Mucosa of rectum (tissue), 2 donors: ENCODE data around the gene MSH5.
A peak's percentile ranks its signal among the peaks of the same experiment; 100 is the strongest.
"Not testable (repeated sequence)": the region's sequence is repeated elsewhere in the genome, so short reads cannot be mapped to it uniquely, and the experiment has no call there.

Source experiments
- H3K27ac ChIP-seq, 2 donors: one replicate each; pipeline ENCODE4 v1.7.0; 2013; ENCODE audit warnings: inconsistent platforms in 2 of 2, low read depth in 2 of 2, low read length in 2 of 2
- H3K27me3 ChIP-seq, 2 donors: one replicate each; pipeline ENCODE4 v1.7.0; 2013; ENCODE audit warnings: low read length in 2 of 2; ENCODE audit not compliant: control insufficient read depth in 2 of 2, insufficient read depth in 2 of 2
- H3K36me3 ChIP-seq, 2 donors: one replicate each; pipeline ENCODE4 v1.7.0; 2013; ENCODE audit warnings: low read length in 2 of 2; ENCODE audit not compliant: control insufficient read depth in 2 of 2, insufficient read depth in 2 of 2
- H3K4me1 ChIP-seq, 2 donors: one replicate each; pipeline ENCODE4 v1.7.0; 2013; ENCODE audit warnings: low read length in 2 of 2, mild to moderate bottlenecking in 1 of 2; ENCODE audit not compliant: control insufficient read depth in 2 of 2, insufficient read depth in 2 of 2
- H3K4me3 ChIP-seq, 2 donors: one replicate each; pipeline ENCODE4 v1.7.0; 2013; ENCODE audit warnings: low read length in 2 of 2
- H3K9ac ChIP-seq, 2 donors: one replicate each; pipeline ENCODE4 v1.7.0; 2013; ENCODE audit warnings: low read length in 2 of 2, low read depth in 1 of 2, mild to moderate bottlenecking in 1 of 2
- H3K9me3 ChIP-seq, 2 donors: one replicate each; pipeline ENCODE4 v1.7.0; 2013; ENCODE audit warnings: low read length in 2 of 2; ENCODE audit not compliant: control insufficient read depth in 2 of 2
- donor health status: healthy.
- donor health status: Normal muscosa, but diverticular disease.

The MSH5 gene

GRCh38 chr6:31799781-31800180, 60.0 kb downstream of the MSH5 start:
- H3K9ac ChIP-seq, result no peak overlapping the region
- no peak overlapping the region for H3K27ac ChIP-seq
- H3K4me3 ChIP-seq, result no peak overlapping the region
- H3K4me1 ChIP-seq, result peaks cover 6 to 8% of the 10 kb centered on the region in 2 donors
- H3K27me3 ChIP-seq, result no peaks in the 10 kb centered on the region
- H3K36me3 ChIP-seq, result peaks cover 4 to 10% of the 10 kb centered on the region in 2 donors
- H3K9me3 ChIP-seq, result no peaks in the 10 kb centered on the region

DNA sequence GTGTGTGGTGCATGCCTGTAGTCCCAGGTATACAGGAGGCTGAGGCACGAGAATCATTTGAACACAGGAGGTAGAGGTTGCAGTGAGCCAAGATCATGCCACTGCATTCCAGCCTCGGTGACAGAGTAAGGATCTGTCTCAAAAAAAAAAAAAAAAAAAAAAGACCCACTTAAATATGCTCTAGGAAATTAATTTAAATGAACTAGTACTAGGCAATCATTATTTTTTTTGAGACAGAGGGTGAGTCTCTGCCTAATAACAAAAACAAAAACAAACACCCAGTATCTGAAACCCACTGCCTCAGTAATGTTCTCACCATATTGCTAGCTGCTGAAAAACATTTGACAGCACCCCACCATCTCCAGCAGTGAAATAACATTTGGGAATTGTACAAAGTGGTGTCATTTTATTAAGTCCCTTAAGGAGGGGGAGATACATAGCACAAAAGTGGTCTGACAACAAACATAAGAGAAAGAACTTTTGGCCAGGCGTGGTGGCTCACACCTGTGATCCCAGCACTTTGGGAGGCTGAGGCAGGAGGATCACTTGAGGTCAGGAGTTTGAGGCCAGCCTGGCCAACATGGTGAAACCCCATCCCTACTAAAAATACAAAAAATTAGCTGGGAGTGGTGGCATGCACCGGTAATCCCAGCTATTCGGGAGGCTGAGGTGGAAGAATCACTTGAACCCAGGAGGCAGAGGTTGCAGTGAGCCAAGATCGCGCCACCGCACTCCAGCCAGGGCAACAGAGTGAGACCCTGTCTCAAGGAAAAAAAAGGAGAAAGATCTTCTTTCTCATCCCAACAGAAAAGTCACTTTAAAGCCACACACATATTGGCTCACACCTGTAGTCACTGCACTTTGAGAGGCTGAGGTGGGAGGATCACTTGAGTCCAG, 61.5 kb downstream of the MSH5 start:
- not testable (repeated sequence) for H3K4me3 ChIP-seq, H3K36me3 ChIP-seq, H3K9me3 ChIP-seq, H3K27ac ChIP-seq, H3K9ac ChIP-seq, H3K4me1 ChIP-seq, H3K27me3 ChIP-seq

GRCh38 chr6:31805939-31806469, 66.2 kb downstream of the MSH5 start:
- peak overlapping the region; percentile 83 to 88 for H3K9ac ChIP-seq
- H3K27me3 ChIP-seq, result no peaks in the 10 kb centered on the region
- H3K4me1 ChIP-seq, result peaks cover 8 to 12% of the 10 kb centered on the region in 2 donors
- peak overlapping the region; percentile 82 to 87 for H3K4me3 ChIP-seq
- peaks cover 0 to 4% of the 10 kb centered on the region in 2 donors for H3K36me3 ChIP-seq
- H3K9me3 ChIP-seq, result no peaks in the 10 kb centered on the region
- peak overlapping the region; percentile 92 to 97 for H3K27ac ChIP-seq

DNA sequence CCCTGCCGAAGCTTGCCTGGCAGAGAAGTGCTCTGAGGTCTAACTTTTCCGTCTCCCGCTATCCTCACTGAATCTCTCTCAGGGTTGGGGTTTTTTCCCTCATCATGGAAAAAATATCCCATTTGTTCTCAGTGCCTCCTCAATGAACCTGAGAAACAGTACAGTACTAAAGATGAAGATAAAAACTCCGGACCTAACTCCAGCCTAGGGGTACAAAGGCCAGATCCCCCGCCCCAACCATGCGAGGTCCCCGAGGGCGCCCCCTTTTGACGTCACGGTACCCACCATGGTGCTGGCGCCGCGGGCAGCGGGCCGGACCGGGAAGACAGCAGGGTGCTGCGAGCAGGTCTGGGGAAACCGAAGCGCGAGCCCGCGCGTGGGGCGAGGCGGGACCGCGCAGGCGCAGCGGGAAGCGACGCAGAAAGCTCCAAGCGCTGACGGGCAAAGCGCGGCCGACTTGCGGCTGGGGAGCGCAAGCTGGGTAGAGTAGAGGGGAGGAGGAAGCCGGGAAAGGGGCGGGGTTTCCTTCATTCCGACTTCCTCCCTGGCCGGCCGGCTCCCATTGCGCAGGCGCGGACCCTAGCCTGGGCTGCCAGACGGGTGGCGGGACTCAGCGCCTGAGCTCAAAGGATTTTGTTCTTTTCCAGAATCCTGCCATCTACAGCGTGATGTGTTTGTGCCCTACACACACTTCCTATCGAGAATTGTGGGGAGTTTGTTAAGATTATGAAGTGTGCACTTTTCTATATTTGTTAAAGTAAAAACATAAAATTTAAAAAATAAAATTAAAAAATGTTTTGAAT, 66.9 kb downstream of the MSH5 start, which contains the start of gene LSM2:
TSS of gene LSM2 (minus strand) at position 497 of the 803 bp plus-strand sequence. CDS start at position 288, 209 bp downstream.
- Histone ChIP-seq H3K4me3 (peak within 1 kb of the TSS; percentile 82 to 87), H3K27ac (peak within 1 kb of the TSS; percentile 92 to 97), H3K27me3 (no peaks in the 10 kb centered on the region), H3K4me1 (peaks cover 8 to 12% of the 10 kb centered on the region in 2 donors), H3K9ac (peak within 1 kb of the TSS; percentile 83 to 88), H3K36me3 (peaks cover 2 to 4% of the 10 kb centered on the region in 2 donors), H3K9me3 (no peaks in the 10 kb centered on the region)

- not testable (repeated sequence) for H3K9ac ChIP-seq, H3K36me3 ChIP-seq, H3K4me3 ChIP-seq, H3K9me3 ChIP-seq, H3K27ac ChIP-seq, H3K27me3 ChIP-seq
- H3K4me1 ChIP-seq, result peaks cover 8 to 12% of the 10 kb centered on the region in 2 donors
These were observed 68.8 kb downstream of the MSH5 start for GRCh38 chr6:31808599-31808998.

DNA sequence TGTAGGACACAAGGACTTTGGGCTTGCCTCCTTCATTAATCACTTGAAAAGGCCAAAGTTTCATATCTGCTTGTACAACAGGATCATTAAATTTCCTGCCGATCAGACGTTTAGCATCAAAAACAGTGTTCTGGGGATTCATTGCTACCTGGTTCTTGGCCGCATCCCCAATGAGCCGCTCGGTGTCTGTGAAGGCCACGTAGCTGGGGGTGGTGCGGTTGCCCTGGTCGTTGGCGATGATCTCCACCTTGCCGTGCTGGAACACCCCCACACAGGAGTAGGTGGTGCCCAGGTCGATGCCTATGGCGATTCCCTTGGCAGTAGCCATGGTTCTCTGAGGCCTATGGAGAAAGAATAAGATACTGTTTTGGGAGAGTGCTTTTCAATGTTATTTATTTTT, 71.8 kb downstream of the MSH5 start:
- Histone ChIP-seq H3K4me3 (no peak overlapping the region), H3K36me3 (peaks cover 0 to 2% of the 10 kb centered on the region in 2 donors), H3K27ac (no peak overlapping the region), H3K9me3 (no peaks in the 10 kb centered on the region), H3K4me1 (peaks cover 4 to 12% of the 10 kb centered on the region in 2 donors), H3K27me3 (no peaks in the 10 kb centered on the region), H3K9ac (no peak overlapping the region)
